Right lobe of liver (tissue), 6 donors: Measurements from ENCODE around the gene MMP15. TPM values are rescaled to one million over a fixed set of nuclear protein-coding genes. Genes with fewer than 3 reads are reported as not detected.
"Not testable (repeated sequence)": the region's sequence is repeated elsewhere in the genome, so short reads cannot be mapped to it uniquely, and the experiment has no call there.

Source experiments
- ATAC-seq, 4 donors: fragments of 200-7000 bp; cut with Tn5 transposase; one replicate each; pipeline ENCODE4 v1.9.1; 2020; ENCODE audit warnings: mild to moderate bottlenecking in 4 of 4, moderate library complexity in 4 of 4
- DNase-seq, 3 donors: peaks; one replicate each; pipeline ENCODE4 v3.0.0-alpha.2; 2020
- H3K27ac ChIP-seq, 3 donors: fragments of 200-600 bp; one replicate each; pipeline ENCODE4 v1.8.0; 2022
- H3K27me3 ChIP-seq, 2 donors: fragments of 200-600 bp; one replicate each; pipeline ENCODE4 v1.8.0; 2022
- H3K36me3 ChIP-seq, 4 donors: fragments of 200-600 bp; sonication (generic) in 1 of 4; one replicate each; pipeline versions ENCODE4 v1.5.1 to v1.8.0; 2017 to 2022; ENCODE audit warnings: control low read depth in 1 of 4
- H3K4me1 ChIP-seq, 4 donors: fragments of 200-600 bp; sonication (generic) in 1 of 4; one replicate each; pipeline versions ENCODE4 v1.5.1 to v1.8.0; 2017 to 2022; ENCODE audit warnings: control low read depth in 1 of 4
- H3K4me3 ChIP-seq, 3 donors: fragments of 200-600 bp; one replicate each; pipeline ENCODE4 v1.8.0; 2022
- H3K9me3 ChIP-seq, 4 donors: fragments of 200-600 bp; sonication (generic) in 1 of 4; one replicate each; pipeline versions ENCODE4 v1.5.1 to v1.8.0; 2017 to 2022; ENCODE audit warnings: control low read depth in 1 of 4
- POLR2A ChIP-seq: fragments of 450-650 bp; IDR thresholded peaks from one replicate; pipeline ENCODE4 v1.6.1; 2017; ENCODE audit warnings: antibody characterized with exemption, mild to moderate bottlenecking
- WGBS: methylation state at CpG from one replicate; pipeline ENCODE4 v1.1.6; 2018; ENCODE audit warnings: low coverage, low lambda C conversion rate; ENCODE audit not compliant: insufficient coverage; ENCODE audit errors: missing lambda C conversion rate; 5-methylcytosine and 5-hydroxymethylcytosine counted together
- intact Hi-C, 2 donors: fragments of 100-400 bp; cut with DNase I; formaldehyde crosslinking; loops; one replicate each; pipeline versions ENCODE4 v1.11.2 to v1.14.1; 2022
- total RNA-seq, 6 experiments: library from RNA; depleted of rRNA in 2 of 6; stranded (reverse); fragments of >200 nt in 2 of 6; fragmentation: NEBNext Ultra II Directional in 3 of 6; extraction: Animal tissue kit (Norgen Biotek cat#: 25700) in 3 of 6; gene quantifications; one replicate each; pipeline versions ENCODE4 v1.1.0 to v1.2.4, GENCODE V29; 2016 to 2023
- TF ChIP-seq, protein P1 (sequence below), 4 donors: fragments of 200-600 bp in 3 of 4; fragments of 450-650 bp in 1 of 4; IDR thresholded peaks; one replicate each; pipeline versions ENCODE4 v1.5.1 to v1.8.0; 2016 to 2022; ENCODE audit warnings: antibody characterized with exemption in 4 of 4, mild to moderate bottlenecking in 2 of 4
- donor health status: DM: no; HTN: yes; CAD: no.
- donor health status: DM: no; HTN: no; CAD: no.
- donor health status: DM: no; HTN: no; CAD: no.
- donor health status: DM: no; HTN: yes; CAD: no.
- donor health status: DM: no; HTN: yes; CAD: no.

Gene MMP15
- total RNA-seq, 6 experiments from 2014 or later, result 22.3 to 76.0 (median 35.2) TPM

DNA sequence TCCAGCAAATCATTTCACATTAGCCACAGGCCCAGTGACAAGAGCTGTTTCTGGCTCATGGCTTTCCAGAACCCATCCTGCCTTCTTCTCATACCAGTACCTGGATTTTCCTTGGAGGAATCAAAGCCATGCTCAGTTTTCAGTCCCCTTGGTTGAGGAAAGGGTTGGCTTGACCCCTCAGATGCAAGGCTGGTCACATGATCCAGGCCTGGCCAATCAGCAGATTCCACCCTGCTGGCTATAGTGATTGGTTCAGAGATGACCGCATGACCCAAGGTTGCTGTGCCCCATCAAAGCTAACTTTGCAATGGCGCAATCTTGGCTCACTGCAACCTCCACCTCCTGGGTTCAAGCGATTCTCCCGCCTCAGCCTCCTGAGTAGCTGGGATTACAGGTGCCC is 45.0 kb downstream of the MMP15 start:
- H3K27me3 ChIP-seq, result no peaks in the 10 kb centered on the region
- intact Hi-C loops, result no loop called here
- WGBS, result no CpG with 5 or more reads among the region's 4 CpGs
- DNase-seq, result peak in 1 of 3 donors; percentile 7
- H3K4me1 ChIP-seq, result no peaks in the 10 kb centered on the region
- H3K9me3 ChIP-seq, result no peaks in the 10 kb centered on the region
- no peaks in the 10 kb centered on the region for H3K36me3 ChIP-seq
- ATAC-seq, result no peak
- TF ChIP-seq, protein P1, sequence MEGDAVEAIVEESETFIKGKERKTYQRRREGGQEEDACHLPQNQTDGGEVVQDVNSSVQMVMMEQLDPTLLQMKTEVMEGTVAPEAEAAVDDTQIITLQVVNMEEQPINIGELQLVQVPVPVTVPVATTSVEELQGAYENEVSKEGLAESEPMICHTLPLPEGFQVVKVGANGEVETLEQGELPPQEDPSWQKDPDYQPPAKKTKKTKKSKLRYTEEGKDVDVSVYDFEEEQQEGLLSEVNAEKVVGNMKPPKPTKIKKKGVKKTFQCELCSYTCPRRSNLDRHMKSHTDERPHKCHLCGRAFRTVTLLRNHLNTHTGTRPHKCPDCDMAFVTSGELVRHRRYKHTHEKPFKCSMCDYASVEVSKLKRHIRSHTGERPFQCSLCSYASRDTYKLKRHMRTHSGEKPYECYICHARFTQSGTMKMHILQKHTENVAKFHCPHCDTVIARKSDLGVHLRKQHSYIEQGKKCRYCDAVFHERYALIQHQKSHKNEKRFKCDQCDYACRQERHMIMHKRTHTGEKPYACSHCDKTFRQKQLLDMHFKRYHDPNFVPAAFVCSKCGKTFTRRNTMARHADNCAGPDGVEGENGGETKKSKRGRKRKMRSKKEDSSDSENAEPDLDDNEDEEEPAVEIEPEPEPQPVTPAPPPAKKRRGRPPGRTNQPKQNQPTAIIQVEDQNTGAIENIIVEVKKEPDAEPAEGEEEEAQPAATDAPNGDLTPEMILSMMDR (IDR thresholded peaks at IDR 0.05), result no peak
- no peak for TF ChIP-seq POLR2A
- H3K27ac ChIP-seq, result no peak overlapping the region
- H3K4me3 ChIP-seq, result no peak overlapping the region

DNA sequence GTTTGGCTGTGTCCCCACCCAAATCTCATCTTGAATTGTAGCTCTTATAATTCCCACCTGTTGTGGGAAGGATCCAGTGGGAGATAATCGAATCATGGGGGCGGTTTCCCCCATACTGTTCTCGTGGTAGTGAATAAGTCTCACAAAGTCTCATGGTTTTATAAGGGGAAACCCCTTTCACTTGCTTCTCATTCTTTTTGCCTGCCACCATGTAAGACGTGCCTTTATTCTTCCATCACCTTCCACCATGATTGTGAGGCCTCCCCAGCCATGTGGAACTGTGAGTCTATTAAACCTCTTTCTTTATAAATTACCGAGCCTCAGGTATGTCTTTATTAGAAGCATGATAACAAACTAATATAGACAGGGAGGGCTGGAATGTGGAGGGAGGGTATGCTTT is 46.6 kb downstream of the MMP15 start:
- intact Hi-C loops, H3K4me1 ChIP-seq, ATAC-seq, H3K27ac ChIP-seq, H3K4me3 ChIP-seq, H3K9me3 ChIP-seq, DNase-seq, H3K36me3 ChIP-seq, H3K27me3 ChIP-seq: not testable (repeated sequence)
- WGBS, result 84% methylated on average over 5 of the region's 5 CpGs

DNA sequence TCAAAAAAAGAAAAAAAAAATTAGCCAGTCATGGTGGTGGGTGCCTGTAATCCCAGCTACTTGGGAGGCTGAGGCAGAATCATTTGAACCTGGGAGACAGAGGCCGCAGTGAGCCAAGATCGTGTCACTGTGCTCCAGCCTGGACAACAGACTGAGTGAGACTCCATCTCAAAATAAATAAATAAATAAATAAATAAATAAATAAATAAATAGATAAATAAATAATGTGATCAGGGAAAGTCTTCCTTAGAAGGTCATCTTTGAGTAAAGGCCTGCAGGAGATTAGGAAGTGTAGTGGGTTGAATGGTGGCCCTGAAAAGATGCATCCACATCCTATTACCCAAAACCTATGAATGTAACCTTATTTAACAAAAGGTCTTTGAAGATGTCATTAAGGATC is 47.5 kb downstream of the MMP15 start:
- H3K4me3 ChIP-seq, H3K27me3 ChIP-seq, H3K27ac ChIP-seq, DNase-seq, intact Hi-C loops, H3K4me1 ChIP-seq, ATAC-seq, H3K9me3 ChIP-seq, H3K36me3 ChIP-seq: not testable (repeated sequence)
- no CpG with 5 or more reads among the region's 2 CpGs for WGBS

DNA sequence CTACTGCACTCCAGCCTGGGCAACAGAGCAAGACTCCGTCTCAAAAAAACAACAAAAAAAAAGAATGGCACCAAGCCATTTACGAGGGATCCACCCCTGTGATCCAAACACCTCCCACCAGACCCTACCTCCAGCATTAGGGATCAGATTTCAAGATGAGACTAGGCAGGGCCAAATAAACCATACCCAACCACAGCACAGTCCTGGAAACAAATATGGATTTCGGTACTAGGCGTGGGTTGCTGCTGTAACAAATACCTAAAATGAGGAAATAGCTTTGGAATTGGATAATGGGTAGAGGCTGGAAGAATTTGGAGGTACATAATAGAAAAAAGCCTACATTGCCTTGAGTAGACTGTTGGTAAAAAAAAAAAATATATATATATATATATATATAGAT is 49.1 kb downstream of the MMP15 start:
- H3K4me3 ChIP-seq, result no peak overlapping the region
- no peak overlapping the region for H3K27ac ChIP-seq
- intact Hi-C loops, result no loop called here
- H3K36me3 ChIP-seq, result no peaks in the 10 kb centered on the region
- TF ChIP-seq, protein P1 (IDR thresholded peaks at IDR 0.05), result no peak
- no peak for TF ChIP-seq POLR2A
- no peaks in the 10 kb centered on the region for H3K9me3 ChIP-seq
- no peak for DNase-seq
- 70% methylated on average over 4 of the region's 4 CpGs for WGBS
- ATAC-seq, result no peak
- H3K4me1 ChIP-seq, result no peaks in the 10 kb centered on the region
- H3K27me3 ChIP-seq, result no peaks in the 10 kb centered on the region

DNA sequence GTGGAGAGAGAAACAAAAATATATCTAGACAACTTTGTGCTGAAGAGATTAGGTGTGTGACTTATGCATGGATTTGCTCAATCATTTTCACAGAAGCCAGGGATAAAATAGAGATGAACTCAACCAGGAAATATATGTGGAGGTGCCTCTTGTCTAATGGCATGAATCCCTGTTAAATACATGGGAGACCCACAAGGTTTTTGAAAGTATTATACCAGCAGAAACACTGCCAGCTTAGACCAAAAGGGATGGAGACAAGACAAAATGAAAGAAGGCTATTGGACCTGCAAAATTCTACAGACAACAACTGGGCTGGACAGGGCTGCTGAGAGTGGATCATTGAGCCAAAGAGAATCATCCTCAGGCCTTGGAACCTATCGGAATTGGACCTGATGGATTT is 51.0 kb downstream of the MMP15 start:
- no peaks in the 10 kb centered on the region for H3K9me3 ChIP-seq
- DNase-seq, result no peak
- WGBS, result 100% methylated on average over 1 of the region's 1 CpG
- H3K27me3 ChIP-seq, result no peaks in the 10 kb centered on the region
- H3K4me3 ChIP-seq, result no peak overlapping the region
- no peak for TF ChIP-seq POLR2A
- TF ChIP-seq, protein P1 (IDR thresholded peaks at IDR 0.05), result no peak
- no peaks in the 10 kb centered on the region for H3K4me1 ChIP-seq
- intact Hi-C loops, result no loop called here
- no peak for ATAC-seq
- H3K36me3 ChIP-seq, result no peaks in the 10 kb centered on the region
- no peak overlapping the region for H3K27ac ChIP-seq

DNA sequence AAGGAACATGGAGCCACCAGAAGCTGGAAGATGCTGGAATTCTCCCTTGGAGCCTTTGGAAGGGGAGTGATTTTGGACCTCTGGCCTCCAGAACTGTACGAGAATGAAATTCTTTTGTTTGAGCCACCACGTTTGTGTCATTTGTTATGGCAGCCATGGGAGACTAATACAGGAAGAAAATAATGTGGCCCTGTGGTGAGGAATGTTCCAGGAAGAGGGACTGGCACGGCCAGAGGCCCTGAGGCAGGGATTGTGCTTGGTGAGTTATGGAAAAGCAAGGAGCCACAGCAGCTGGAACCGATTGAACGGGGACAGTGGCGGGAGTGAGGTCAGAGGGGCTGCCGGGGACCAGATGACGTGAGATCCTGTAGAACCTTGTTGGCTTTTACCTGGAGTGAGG is 52.2 kb downstream of the MMP15 start:
- H3K4me1 ChIP-seq, result no peaks in the 10 kb centered on the region
- DNase-seq (peak in 1 of 3 donors; percentile 28), ATAC-seq (no peak)
- no peaks in the 10 kb centered on the region for H3K27me3 ChIP-seq
- WGBS, result 63% methylated on average over 8 of the region's 8 CpGs
- H3K27ac ChIP-seq, result no peak overlapping the region
- H3K36me3 ChIP-seq, result no peaks in the 10 kb centered on the region
- H3K4me3 ChIP-seq, result no peak overlapping the region
- no peaks in the 10 kb centered on the region for H3K9me3 ChIP-seq
- intact Hi-C loops, result no loop called here
- TF ChIP-seq POLR2A, result no peak
- TF ChIP-seq, protein P1 (IDR thresholded peaks at IDR 0.05), result no peak

DNA sequence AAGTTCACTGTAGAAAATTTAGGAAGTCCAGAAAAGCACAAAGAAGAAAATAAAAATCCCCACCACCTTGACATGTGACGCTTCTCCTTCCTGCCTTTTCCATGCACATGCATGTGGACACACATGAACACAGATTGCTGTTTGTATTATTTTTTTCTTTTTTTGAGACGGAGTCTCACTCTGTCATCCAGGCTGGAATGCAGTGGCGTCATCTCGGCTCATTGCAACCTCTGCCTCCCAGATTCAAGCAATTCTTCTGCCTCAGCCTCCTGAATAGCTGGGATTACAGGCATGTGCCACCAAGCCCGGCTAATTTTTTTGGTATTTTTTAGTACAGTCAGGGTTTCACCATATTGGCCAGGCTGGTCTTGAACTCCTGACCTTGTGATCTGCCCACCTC is 55.1 kb downstream of the MMP15 start:
- H3K4me3 ChIP-seq, H3K9me3 ChIP-seq, intact Hi-C loops, H3K27ac ChIP-seq, H3K4me1 ChIP-seq, ATAC-seq, H3K36me3 ChIP-seq, H3K27me3 ChIP-seq: not testable (repeated sequence)
- peak in 1 of 3 donors; percentile 16 for DNase-seq
- 96% methylated on average over 5 of the region's 5 CpGs for WGBS
